Activated CD8-positive, alpha-beta memory T cell treated with anti-CD3 and anti-CD28 coated beads, Interleukin-2, amount 50 U/mL, for 24 hours (primary cell): ENCODE measurements around the gene PIGL.
"Not testable (repeated sequence)": the region's sequence is repeated elsewhere in the genome, so short reads cannot be mapped to it uniquely, and the experiment has no call there.

Experiments used
- DNase-seq: peaks from one replicate; pipeline ENCODE4 v3.0.0-alpha.2; 2020; ENCODE audit errors: extremely low read depth

PIGL gene

GRCh38 chr17:16273929-16274339 is 56.9 kb downstream of the PIGL start:
- DNase-seq = no peak

- no peak for DNase-seq
Observed at GRCh38 chr17:16275024-16275423, 58.0 kb downstream of the PIGL start.

GRCh38 chr17:16277163-16277562 is 60.2 kb downstream of the PIGL start:
- DNase-seq = no peak

- DNase-seq = no peak
Observed at GRCh38 chr17:16281351-16281750, 64.3 kb downstream of the PIGL start.

GRCh38 chr17:16282522-16282921 is 65.5 kb downstream of the PIGL start:
- no peak for DNase-seq

- no peak for DNase-seq
Observed at GRCh38 chr17:16283705-16284104, 66.7 kb downstream of the PIGL start.

GRCh38 chr17:16285646-16286008 is 68.6 kb downstream of the PIGL start:
- no peak for DNase-seq

- DNase-seq = peak; percentile 44
Observed at GRCh38 chr17:16286009-16286946, 69.3 kb downstream of the PIGL start.

- no peak for DNase-seq
Observed at GRCh38 chr17:16286947-16287562, 70.0 kb downstream of the PIGL start.

- DNase-seq = no peak
Observed at GRCh38 chr17:16287563-16288027, 70.6 kb downstream of the PIGL start.

GRCh38 chr17:16288860-16289571 is 72.0 kb downstream of the PIGL start:
- no peak for DNase-seq

- DNase-seq = no peak
Observed at GRCh38 chr17:16293931-16294330, 76.9 kb downstream of the PIGL start.

- no peak for DNase-seq
Observed at GRCh38 chr17:16294560-16294959, 77.5 kb downstream of the PIGL start.

GRCh38 chr17:16296072-16296471 is 79.1 kb downstream of the PIGL start:
- DNase-seq = not testable (repeated sequence)

GRCh38 chr17:16297367-16298139 is 80.5 kb downstream of the PIGL start:
- DNase-seq = no peak

- DNase-seq = no peak
Observed at GRCh38 chr17:16298140-16298662, 81.2 kb downstream of the PIGL start.

GRCh38 chr17:16300554-16300953 is 83.5 kb downstream of the PIGL start:
- DNase-seq = no peak

- no peak for DNase-seq
Observed at GRCh38 chr17:16301963-16302855, 85.2 kb downstream of the PIGL start.

- DNase-seq = no peak
Observed at GRCh38 chr17:16302856-16303255, 85.8 kb downstream of the PIGL start.

- DNase-seq = no peak
Observed at GRCh38 chr17:16304830-16305229, 87.8 kb downstream of the PIGL start.
